Right lobe of liver (tissue), 4 donors: ENCODE results near the gene UBR7.

Experiments
- CTCF ChIP-seq, 4 donors: fragments of 200-600 bp in 3 of 4; fragments of 450-650 bp in 1 of 4; IDR thresholded peaks; one replicate each; pipeline versions ENCODE4 v1.5.1 to v1.8.0; 2016 to 2022; ENCODE audit warnings: antibody characterized with exemption in 4 of 4, mild to moderate bottlenecking in 2 of 4
- POLR2A ChIP-seq: fragments of 450-650 bp; IDR thresholded peaks from one replicate; pipeline ENCODE4 v1.6.1; 2017; ENCODE audit warnings: antibody characterized with exemption, mild to moderate bottlenecking
- donor health status: DM: no; HTN: no; CAD: no.
- donor health status: DM: no; HTN: no; CAD: no.
- donor health status: DM: no; HTN: yes; CAD: no.

- TF ChIP-seq CTCF (IDR thresholded peaks at IDR 0.05) (no peak), POLR2A (no peak)
Measured at GRCh38 chr14:93212432-93212831, 5.4 kb downstream of the UBR7 start.
